Anterior cingulate cortex (tissue), 58 donors: Measurements from ENCODE around the gene TIGIT.

ENCODE experiments used
- DNase-seq, 58 donors: peaks; one replicate each; lab custom pipeline; 2025; lab: John Stamatoyannopoulos, UW

TIGIT gene

GRCh38 chr3:114350690-114351089 is 56.9 kb downstream of the TIGIT start:
- DNase-seq: no peak

DNA sequence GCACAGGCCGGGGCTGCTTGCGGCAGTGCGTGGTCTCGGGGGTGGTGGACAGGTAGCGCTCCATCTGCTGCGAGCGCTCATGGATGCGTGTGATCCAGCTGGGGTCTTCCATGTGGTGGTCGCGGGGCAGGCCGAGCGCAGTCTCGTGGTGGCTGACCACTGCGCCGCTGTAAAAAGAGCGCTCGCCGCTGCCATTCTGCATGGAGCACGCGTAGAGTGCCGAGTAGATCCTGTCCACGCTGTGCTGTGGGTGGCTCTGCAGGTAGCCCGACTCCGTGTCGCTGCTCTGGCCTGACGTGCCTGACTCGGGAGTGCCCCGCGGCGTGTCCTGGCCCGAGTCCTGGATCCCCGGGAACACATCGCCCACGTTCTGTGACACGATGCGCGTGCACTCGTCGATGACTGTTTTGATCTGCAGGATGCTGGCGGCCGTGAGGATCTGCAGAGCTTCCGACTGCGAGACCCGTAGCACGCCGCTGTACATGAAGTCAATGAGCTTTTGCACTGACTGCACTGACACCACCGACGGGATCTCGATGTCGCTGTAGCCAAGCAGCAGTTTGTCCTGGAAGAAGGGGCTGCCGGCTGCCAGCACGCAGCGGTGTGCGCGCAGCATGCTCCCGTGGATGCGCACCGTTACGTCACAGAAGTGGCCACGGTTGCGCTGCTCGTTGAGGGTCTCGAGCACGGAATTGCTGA is 57.4 kb downstream of the TIGIT start:
- DNase-seq: no peak

GRCh38 chr3:114351822-114352145 is 58.0 kb downstream of the TIGIT start:
- DNase-seq: no peak

GRCh38 chr3:114355653-114356052 is 61.8 kb downstream of the TIGIT start:
- DNase-seq: no peak

GRCh38 chr3:114356066-114356465 is 62.2 kb downstream of the TIGIT start:
- DNase-seq: no peak

GRCh38 chr3:114356525-114356924 is 62.7 kb downstream of the TIGIT start:
- DNase-seq: no peak
